ENCODE data around the gene ZFP90.
"Not testable (repeated sequence)": the region's sequence is repeated elsewhere in the genome, so short reads cannot be mapped to it uniquely, and the experiment has no call there.

ZFP90 gene

DNA sequence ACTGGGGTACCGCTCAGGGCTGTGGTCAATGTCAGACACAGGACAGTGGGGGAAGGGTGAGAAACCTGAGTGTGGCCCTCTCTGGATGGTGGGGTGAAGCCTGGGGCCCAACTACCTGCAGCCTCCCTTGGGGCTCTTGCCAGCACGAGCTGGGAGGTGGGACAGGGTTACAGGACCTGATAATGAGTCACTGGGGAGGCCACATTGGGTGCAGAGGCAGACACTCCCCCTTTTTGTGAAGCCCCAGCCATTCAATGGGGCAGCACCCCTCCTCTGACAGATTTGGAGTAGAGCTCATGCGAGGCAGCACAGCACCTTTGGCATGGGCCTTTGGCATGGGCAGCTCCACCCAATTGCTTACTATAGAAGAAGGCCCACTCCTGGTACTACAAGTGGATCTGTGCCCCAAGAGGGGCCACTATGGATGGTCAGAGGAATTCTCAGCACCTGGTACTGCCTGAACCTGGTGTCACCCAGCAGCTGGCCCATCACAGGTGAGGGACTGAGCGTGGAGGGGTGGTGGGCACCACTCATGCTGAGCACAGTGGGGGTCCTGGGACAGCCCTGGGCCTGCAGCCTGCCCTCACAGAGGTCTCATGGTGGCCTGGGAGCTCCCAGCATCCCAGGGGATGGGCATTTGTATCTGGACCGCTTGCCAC, 45.5 kb upstream of the ZFP90 start:
- peaks cover 8% of the 10 kb centered on the region for H3K4me1 ChIP-seq (ENCODE audit: control insufficient read depth, low read length)
- H3K79me2 ChIP-seq (ENCODE audit: control insufficient read depth, low read length), result no peaks in the 10 kb centered on the region
- H3K9me2 ChIP-seq (replicated peaks; ENCODE audit: control insufficient read depth, low read length), result no peaks in the 10 kb centered on the region
- no peak overlapping the region for H3K27ac ChIP-seq (ENCODE audit: low read depth, low read length)
- TF ChIP-seq, protein P1, sequence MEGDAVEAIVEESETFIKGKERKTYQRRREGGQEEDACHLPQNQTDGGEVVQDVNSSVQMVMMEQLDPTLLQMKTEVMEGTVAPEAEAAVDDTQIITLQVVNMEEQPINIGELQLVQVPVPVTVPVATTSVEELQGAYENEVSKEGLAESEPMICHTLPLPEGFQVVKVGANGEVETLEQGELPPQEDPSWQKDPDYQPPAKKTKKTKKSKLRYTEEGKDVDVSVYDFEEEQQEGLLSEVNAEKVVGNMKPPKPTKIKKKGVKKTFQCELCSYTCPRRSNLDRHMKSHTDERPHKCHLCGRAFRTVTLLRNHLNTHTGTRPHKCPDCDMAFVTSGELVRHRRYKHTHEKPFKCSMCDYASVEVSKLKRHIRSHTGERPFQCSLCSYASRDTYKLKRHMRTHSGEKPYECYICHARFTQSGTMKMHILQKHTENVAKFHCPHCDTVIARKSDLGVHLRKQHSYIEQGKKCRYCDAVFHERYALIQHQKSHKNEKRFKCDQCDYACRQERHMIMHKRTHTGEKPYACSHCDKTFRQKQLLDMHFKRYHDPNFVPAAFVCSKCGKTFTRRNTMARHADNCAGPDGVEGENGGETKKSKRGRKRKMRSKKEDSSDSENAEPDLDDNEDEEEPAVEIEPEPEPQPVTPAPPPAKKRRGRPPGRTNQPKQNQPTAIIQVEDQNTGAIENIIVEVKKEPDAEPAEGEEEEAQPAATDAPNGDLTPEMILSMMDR (IDR thresholded peaks at IDR 0.05; ENCODE audit: low read depth, low read length, poor library complexity, severe bottlenecking), result no peak
- no peak for TF ChIP-seq EZH2phosphoT487 (IDR thresholded peaks at IDR 0.05; ENCODE audit: borderline replicate concordance, low read length)
- H3K9me3 ChIP-seq (ENCODE audit: control insufficient read depth, insufficient read depth, low read length), result peaks cover 15% of the 10 kb centered on the region; the same call in 1 of the 2 replicates
- H3K36me3 ChIP-seq (ENCODE audit: control insufficient read depth, low read length), result no peaks in the 10 kb centered on the region
- H4K20me1 ChIP-seq (ENCODE audit: control insufficient read depth, insufficient read depth, low read depth, low read length), result no peaks in the 10 kb centered on the region
- no peaks in the 10 kb centered on the region for H3K27me3 ChIP-seq (ENCODE audit: control insufficient read depth, low read length)
- H3K4me3 ChIP-seq (ENCODE audit: low read length), result no peak overlapping the region
- H3K4me2 ChIP-seq (ENCODE audit: low read length), result no peak overlapping the region
- no peaks in the 10 kb centered on the region for H3F3A ChIP-seq (ENCODE audit: control insufficient read depth, insufficient read depth)

DNA sequence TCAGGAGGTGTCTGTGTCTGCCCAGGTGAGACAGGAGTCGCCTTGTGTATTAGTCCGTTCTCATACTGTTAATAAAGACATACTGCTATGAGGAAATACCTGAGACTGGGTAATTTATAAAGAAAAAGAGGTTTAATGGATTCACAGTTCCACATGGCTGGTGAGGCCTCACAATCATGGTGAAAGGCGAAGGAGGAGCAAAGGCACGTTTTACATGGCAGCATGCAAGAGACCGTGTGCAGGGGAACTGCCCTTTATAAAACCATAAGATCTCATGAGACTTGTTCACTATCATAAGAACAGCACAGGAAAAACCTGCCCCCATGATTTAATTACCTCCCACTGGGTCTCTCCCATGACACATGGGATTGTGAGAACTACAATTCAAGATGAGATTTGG, 44.8 kb upstream of the ZFP90 start:
- H3K4me1 ChIP-seq (ENCODE audit: control insufficient read depth, low read length); H3K36me3 ChIP-seq (ENCODE audit: control insufficient read depth, low read length); H3K27ac ChIP-seq (ENCODE audit: low read depth, low read length); H4K20me1 ChIP-seq (ENCODE audit: control insufficient read depth, insufficient read depth, low read depth, low read length); H3K27me3 ChIP-seq (ENCODE audit: control insufficient read depth, low read length); H3K4me3 ChIP-seq (ENCODE audit: low read length); H3F3A ChIP-seq (ENCODE audit: control insufficient read depth, insufficient read depth); H3K4me2 ChIP-seq (ENCODE audit: low read length); H3K79me2 ChIP-seq (ENCODE audit: control insufficient read depth, low read length); H3K9me2 ChIP-seq (replicated peaks; ENCODE audit: control insufficient read depth, low read length): not testable (repeated sequence)
- H3K9me3 ChIP-seq (ENCODE audit: control insufficient read depth, insufficient read depth, low read length), result peaks cover 15% of the 10 kb centered on the region; the same call in 1 of the 2 replicates

DNA sequence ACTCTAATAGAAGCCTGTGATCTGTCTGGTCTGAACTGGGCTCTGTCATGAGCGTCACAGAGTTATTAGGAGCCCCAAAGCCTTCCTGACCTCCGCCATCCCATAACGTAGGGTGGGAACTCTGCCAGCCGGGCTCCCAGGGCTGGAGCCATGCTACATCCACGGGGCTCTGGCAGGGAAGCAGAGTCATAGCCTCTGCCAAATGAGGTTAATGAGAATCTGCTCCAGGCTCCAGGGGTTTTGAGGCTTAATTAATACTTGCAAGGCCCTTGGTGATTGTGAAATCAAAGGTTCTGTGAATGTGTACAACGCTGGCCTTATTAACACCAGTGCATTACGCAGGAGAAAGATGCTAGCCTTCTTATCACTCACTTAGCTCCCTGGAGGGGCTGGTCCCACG, 42.4 kb upstream of the ZFP90 start:
- TF ChIP-seq, protein P1 (IDR thresholded peaks at IDR 0.05; ENCODE audit: low read depth, low read length, poor library complexity, severe bottlenecking), result no peak
- TF ChIP-seq EZH2phosphoT487 (IDR thresholded peaks at IDR 0.05; ENCODE audit: borderline replicate concordance, low read length), result no peak
- Histone ChIP-seq H3K27me3 (ENCODE audit: control insufficient read depth, low read length) (no peaks in the 10 kb centered on the region), H3K4me1 (ENCODE audit: control insufficient read depth, low read length) (no peaks in the 10 kb centered on the region), H3F3A (ENCODE audit: control insufficient read depth, insufficient read depth) (no peaks in the 10 kb centered on the region), H3K4me2 (ENCODE audit: low read length) (no peak overlapping the region), H4K20me1 (ENCODE audit: control insufficient read depth, insufficient read depth, low read depth, low read length) (no peaks in the 10 kb centered on the region), H3K9me2 (replicated peaks; ENCODE audit: control insufficient read depth, low read length) (no peaks in the 10 kb centered on the region), H3K36me3 (ENCODE audit: control insufficient read depth, low read length) (no peaks in the 10 kb centered on the region), H3K9me3 (ENCODE audit: control insufficient read depth, insufficient read depth, low read length) (peaks cover 15% of the 10 kb centered on the region; the same call in 1 of the 2 replicates), H3K79me2 (ENCODE audit: control insufficient read depth, low read length) (no peaks in the 10 kb centered on the region), H3K27ac (ENCODE audit: low read depth, low read length) (no peak overlapping the region), H3K4me3 (ENCODE audit: low read length) (no peak overlapping the region)

DNA sequence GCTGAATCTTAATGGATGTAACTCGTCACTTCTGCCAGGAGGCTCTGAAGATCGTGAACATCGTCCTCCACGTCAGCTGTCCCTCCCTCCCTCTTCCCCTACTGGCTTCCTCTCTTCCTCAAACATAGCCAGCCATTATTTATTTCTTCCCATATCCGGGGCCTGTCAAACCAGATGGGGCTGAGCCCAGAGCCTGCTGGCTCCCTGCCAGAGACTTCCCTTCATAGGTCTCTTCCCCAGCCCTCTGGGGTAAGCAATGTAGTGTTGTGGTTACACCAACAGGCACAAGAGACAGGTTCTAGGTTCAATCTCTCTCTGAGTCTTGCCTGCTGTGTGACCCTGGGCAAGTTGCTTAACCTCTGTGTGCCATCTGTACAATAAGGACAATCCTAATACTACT, 40.1 kb upstream of the ZFP90 start:
- H4K20me1 ChIP-seq (ENCODE audit: control insufficient read depth, insufficient read depth, low read depth, low read length), result no peaks in the 10 kb centered on the region
- no peaks in the 10 kb centered on the region for H3K9me2 ChIP-seq (replicated peaks; ENCODE audit: control insufficient read depth, low read length)
- H3K4me2 ChIP-seq (ENCODE audit: low read length), result no peak overlapping the region
- no peak overlapping the region for H3K4me3 ChIP-seq (ENCODE audit: low read length)
- H3K9me3 ChIP-seq (ENCODE audit: control insufficient read depth, insufficient read depth, low read length), result 0 out of 2 replicates have a peak, but pooled peaks cover 7% of the 10 kb centered on the region
- no peak for TF ChIP-seq EZH2phosphoT487 (IDR thresholded peaks at IDR 0.05; ENCODE audit: borderline replicate concordance, low read length)
- TF ChIP-seq, protein P1 (IDR thresholded peaks at IDR 0.05; ENCODE audit: low read depth, low read length, poor library complexity, severe bottlenecking), result no peak
- no peaks in the 10 kb centered on the region for H3K27me3 ChIP-seq (ENCODE audit: control insufficient read depth, low read length)
- no peak overlapping the region for H3K27ac ChIP-seq (ENCODE audit: low read depth, low read length)
- no peaks in the 10 kb centered on the region for H3K4me1 ChIP-seq (ENCODE audit: control insufficient read depth, low read length)
- H3K79me2 ChIP-seq (ENCODE audit: control insufficient read depth, low read length), result no peaks in the 10 kb centered on the region
- H3K36me3 ChIP-seq (ENCODE audit: control insufficient read depth, low read length), result no peaks in the 10 kb centered on the region
- H3F3A ChIP-seq (ENCODE audit: control insufficient read depth, insufficient read depth), result no peaks in the 10 kb centered on the region
